Renal cortical epithelial cell (primary cell): ENCODE results near the gene CRYL1. TPM values are rescaled to one million over a fixed set of nuclear protein-coding genes. Genes with fewer than 3 reads are reported as not detected.

ENCODE experiments used
- DNase-seq: peaks from one replicate; pipeline ENCODE4 v3.0.0-alpha.2; 2011; ENCODE audit warnings: low read depth
- total RNA-seq: library from RNA; depleted of rRNA; stranded (reverse); fragments of >200 nt; gene quantifications from 2 replicates; pipeline ENCODE4 v1.2.3, GENCODE V29; 2014

The CRYL1 gene
- total RNA-seq, 1 donor from 2014 or later = 59.1 TPM

- no peak for DNase-seq
These were observed 31.0 kb downstream of the CRYL1 start for GRCh38 chr13:20494656-20495055.

GRCh38 chr13:20492641-20493040 is 33.0 kb downstream of the CRYL1 start:
- peak; percentile 40 for DNase-seq

GRCh38 chr13:20491926-20492435 is 33.7 kb downstream of the CRYL1 start:
- no peak for DNase-seq

GRCh38 chr13:20489185-20489820 is 36.4 kb downstream of the CRYL1 start:
- no peak for DNase-seq

GRCh38 chr13:20487927-20488326 is 37.7 kb downstream of the CRYL1 start:
- DNase-seq = no peak

- DNase-seq = no peak
These were observed 42.9 kb downstream of the CRYL1 start for GRCh38 chr13:20482787-20483186.

GRCh38 chr13:20482275-20482761 is 43.3 kb downstream of the CRYL1 start:
- no peak for DNase-seq

GRCh38 chr13:20477394-20477793 is 48.3 kb downstream of the CRYL1 start:
- no peak for DNase-seq

- no peak for DNase-seq
These were observed 49.5 kb downstream of the CRYL1 start for GRCh38 chr13:20475927-20476691.

- no peak for DNase-seq
These were observed 51.1 kb downstream of the CRYL1 start for GRCh38 chr13:20474515-20474914.

GRCh38 chr13:20473888-20474287 is 51.8 kb downstream of the CRYL1 start:
- DNase-seq = no peak

GRCh38 chr13:20473139-20473538 is 52.5 kb downstream of the CRYL1 start:
- DNase-seq = no peak

- no peak for DNase-seq
These were observed 53.1 kb downstream of the CRYL1 start for GRCh38 chr13:20472531-20472930.

- DNase-seq = no peak
These were observed 55.5 kb downstream of the CRYL1 start for GRCh38 chr13:20470136-20470535.

GRCh38 chr13:20466371-20466770 is 59.3 kb downstream of the CRYL1 start:
- no peak for DNase-seq

- DNase-seq = peak; percentile 41
These were observed 60.3 kb downstream of the CRYL1 start for GRCh38 chr13:20465218-20465879.

GRCh38 chr13:20462921-20463320 is 62.7 kb downstream of the CRYL1 start:
- no peak for DNase-seq

- no peak for DNase-seq
These were observed 63.1 kb downstream of the CRYL1 start for GRCh38 chr13:20462533-20462915.

GRCh38 chr13:20461860-20462532 is 63.7 kb downstream of the CRYL1 start:
- DNase-seq = peak; percentile 75

GRCh38 chr13:20461481-20461859 is 64.2 kb downstream of the CRYL1 start:
- peak; percentile 92 for DNase-seq

- DNase-seq = no peak
These were observed 64.9 kb downstream of the CRYL1 start for GRCh38 chr13:20460761-20461160.

- DNase-seq = no peak
These were observed 68.0 kb downstream of the CRYL1 start for GRCh38 chr13:20457670-20458069.
